DMS53 treated with DMSO at 0.1 percent for 48 hours (cell line): ENCODE measurements around the gene MAP3K14.

Experiments
- DNase-seq: peaks from one replicate; lab custom pipeline; 2025; ENCODE audit not compliant: unreplicated experiment; lab: John Stamatoyannopoulos, UW

Gene MAP3K14

GRCh38 chr17:45225051-45225700, 91.6 kb downstream of the MAP3K14 start:
- no peak for DNase-seq

GRCh38 chr17:45224671-45225050, 92.2 kb downstream of the MAP3K14 start:
- no peak for DNase-seq

DNA sequence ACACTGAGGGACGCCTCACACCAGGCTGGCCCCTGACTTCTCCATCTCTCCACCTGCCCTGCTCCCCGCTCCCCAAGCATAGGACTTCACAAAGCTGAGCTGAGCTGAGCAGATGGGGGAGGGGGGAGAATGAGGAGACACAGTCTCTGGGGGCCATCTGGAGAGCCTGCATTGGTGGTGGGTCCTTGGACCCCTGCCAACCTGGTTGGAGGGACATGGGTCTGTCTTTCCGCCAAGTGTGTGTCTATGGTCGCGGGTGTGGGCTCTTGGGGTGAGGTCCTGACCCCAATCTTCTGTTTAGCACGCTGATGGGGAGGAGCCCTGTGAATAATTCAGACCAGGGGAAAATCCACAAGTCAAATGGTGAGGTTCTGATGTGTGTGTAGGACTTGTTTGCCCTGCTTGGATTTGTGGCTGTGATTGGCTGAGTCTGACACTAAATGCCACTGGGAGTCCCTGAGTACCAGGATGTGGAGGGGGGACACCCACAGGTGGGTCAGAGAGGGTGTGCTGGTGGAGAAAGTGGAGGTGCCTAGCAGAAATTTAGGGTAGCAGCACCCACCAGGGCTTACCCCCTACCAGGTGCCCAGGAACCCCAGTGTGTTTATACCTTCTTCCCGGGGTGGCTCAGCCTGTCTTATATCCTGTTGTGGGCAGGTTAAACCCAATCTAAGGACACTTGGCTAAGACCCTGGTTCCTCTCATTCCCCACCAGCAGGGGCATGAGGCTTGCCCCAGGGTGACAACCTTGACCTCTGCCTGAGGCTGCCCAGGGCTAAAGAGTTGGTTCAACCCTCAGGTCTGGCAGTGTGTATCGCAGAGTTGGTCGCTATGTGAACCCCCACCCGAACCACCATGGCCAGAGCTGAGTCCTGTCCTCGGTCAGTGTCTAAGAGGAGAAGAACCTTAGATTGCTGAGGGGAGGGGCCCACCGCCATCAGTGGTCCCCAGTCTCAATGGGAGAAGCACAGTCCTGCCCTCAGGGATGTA, 93.0 kb downstream of the MAP3K14 start:
- DNase-seq, result no peak

GRCh38 chr17:45222996-45223538, 93.8 kb downstream of the MAP3K14 start:
- DNase-seq, result no peak

DNA sequence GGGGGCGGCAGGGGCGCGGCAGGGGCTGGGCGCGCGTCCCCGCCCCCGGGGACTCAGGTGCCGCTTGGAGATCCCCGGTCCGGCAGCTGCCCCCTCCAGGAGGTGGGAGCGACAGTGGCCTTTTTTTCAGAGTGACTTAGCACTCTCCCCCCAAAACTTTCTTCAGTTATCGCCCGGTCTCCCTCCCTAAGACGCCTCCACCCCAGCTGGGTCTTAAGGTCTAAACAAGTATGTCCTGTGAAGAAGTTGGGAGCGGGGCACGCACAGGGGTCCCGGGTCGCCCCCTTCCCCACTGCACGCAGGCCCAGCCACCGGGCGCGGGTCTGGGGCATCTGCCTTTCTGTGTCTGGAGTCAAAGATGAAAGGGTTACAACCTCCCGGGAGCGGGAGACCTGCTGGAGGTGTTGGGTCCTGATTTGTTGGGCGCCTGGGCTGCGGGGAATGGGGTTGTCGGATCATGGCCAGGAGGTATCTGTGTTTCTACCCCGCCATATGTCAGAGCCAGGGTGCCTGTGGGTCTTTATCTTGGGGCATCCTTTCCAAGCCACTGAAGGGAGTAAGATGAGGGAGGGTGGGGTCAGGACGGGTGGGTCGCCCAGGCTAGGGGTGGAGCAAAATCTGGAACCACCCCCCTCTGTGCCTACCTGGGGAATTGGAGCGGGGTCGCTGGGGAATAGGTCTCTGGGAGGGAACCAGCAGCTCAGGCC, 94.4 kb downstream of the MAP3K14 start:
- no peak for DNase-seq

DNA sequence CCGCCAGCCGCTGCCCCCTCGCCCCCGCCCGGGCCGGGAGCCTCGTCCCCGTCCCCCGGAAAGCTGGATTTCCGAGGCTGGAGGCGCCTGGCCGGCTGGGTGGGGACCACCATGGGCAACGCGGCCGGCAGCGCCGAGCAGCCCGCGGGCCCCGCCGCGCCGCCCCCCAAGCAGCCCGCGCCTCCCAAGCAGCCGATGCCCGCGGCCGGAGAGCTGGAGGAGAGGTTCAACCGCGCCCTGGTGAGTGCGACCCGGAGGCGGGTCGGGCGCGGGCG, 94.9 kb downstream of the MAP3K14 start:
- no peak for DNase-seq

DNA sequence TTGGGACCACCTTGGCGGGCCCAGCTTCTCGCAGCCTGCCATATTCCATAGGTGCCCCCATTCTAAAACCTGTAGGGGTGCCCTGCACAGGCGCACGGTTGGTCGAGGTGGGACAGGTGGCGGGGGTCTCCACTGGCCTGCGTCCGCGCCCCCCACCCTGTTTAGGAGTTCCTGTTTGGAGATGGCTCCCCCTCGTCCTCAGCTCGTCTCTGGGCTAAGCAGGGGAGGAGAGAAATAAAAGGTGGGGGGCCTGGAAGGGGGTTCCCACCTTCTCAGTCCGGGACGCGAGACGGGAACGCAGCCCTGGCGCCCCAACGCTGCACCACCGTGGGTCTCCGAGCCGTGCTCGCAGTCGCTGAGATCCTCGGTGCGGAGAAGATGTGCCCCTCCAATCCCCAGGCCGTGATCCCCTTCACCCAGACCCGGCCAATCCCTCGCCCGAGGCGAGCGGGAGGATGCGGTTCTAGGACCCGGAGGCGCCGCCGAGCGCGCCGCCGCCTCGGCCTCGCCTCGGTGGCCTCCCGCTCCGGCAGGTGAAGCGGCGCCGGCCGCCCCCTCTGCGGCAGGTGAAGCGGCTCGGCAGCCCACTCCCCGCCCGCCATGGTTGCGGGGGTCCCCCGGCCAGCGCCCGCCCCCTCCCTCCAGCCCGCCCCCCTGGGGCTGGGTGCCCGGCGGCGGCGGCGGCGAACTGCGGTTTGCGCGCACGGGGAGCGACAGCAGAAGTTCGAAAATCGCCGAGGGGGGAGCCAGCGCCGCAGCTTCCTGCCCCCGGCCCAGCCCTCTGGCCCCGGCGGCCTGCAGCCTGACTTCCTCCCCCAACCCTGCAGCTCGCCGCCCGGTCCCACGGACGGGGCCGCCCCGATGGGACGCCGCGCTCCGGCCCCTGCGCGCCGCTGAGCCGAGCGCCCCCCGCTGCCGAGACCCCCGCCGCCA, 95.5 kb downstream of the MAP3K14 start, which contains the start of gene FMNL1:
Gene FMNL1, plus strand, starts transcription at position 805 of the 933 bp plus-strand sequence. CDS start 240 bp downstream, outside the sequence.
- no peak for DNase-seq

DNA sequence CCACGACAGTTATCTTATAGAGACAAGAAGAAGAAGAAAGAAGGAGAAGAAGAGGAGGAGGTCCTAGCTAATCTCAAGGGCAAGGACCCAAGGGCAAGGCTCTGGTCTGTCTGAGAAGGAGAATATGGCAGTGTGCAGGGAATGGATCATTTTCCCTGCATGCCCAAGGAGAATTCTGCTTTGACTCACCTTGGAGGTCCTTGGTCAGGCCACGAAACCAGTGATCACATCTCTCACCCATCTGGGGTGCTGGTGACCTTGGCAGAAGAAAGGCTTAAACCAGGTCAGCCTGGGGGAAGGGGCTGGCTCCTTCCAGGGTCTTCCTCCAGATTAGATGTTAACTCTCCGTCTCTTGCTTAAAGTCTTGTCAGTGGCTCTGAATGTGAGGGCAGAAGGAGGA, 96.7 kb downstream of the MAP3K14 start:
- DNase-seq, result no peak

- peak; percentile 86 for DNase-seq
Observed at GRCh38 chr17:45218895-45219661, 97.7 kb downstream of the MAP3K14 start.
